IMR-90 (cell line): Measurements from ENCODE around the gene NECTIN2. TPM values are rescaled to one million over a fixed set of nuclear protein-coding genes. Genes with fewer than 3 reads are reported as not detected.

Experiments
- ATAC-seq: fragments of 200-7000 bp; cut with Tn5 transposase; 2 replicates; pipeline ENCODE4 v1.9.1; 2020; ENCODE audit warnings: low read depth, mild to moderate bottlenecking, moderate library complexity
- BruUV-seq: library from RNA; stranded (reverse); fragments of 400-500 nt; replicated peaks from 2 replicates; lab custom pipeline; 2021; lab: Mats Ljungman, UMichigan
- CTCF ChIA-PET: fragments of 300-600 bp; formaldehyde crosslinking; extraction: SDS; loops from one replicate; lab custom pipeline; 2021; ENCODE audit warnings: antibody characterized with exemption; lab: Yijun Ruan, JAX
- POLR2A ChIA-PET: fragments of 300-600 bp; sonication (Branson Sonifier 250); formaldehyde crosslinking; loops from one replicate; lab custom pipeline; 2022; ENCODE audit warnings: antibody characterized with exemption; ENCODE audit not compliant: unreplicated experiment; lab: Charles Lee
- DNase-seq: peaks from one replicate; pipeline ENCODE4 v3.0.0; 2013
- H2AFZ ChIP-seq: replicated peaks from 2 replicates; pipeline ENCODE3; 2013; ENCODE audit warnings: low read length, mild to moderate bottlenecking; ENCODE audit not compliant: poor library complexity
- H2AK5ac ChIP-seq: 2 replicates; pipeline ENCODE4 v1.6.1; 2013; ENCODE audit warnings: low read depth, low read length, inconsistent platforms
- H2AK9ac ChIP-seq: replicated peaks from 2 replicates; pipeline ENCODE3; 2013; ENCODE audit warnings: mild to moderate bottlenecking, low read depth, low read length, moderate library complexity; ENCODE audit not compliant: poor library complexity
- H2BK120ac ChIP-seq: 2 replicates; pipeline ENCODE4 v1.6.1; 2013; ENCODE audit warnings: low read depth, low read length, inconsistent platforms
- H2BK15ac ChIP-seq: 3 replicates; pipeline ENCODE4 v1.6.1; 2013; ENCODE audit warnings: low read depth, low read length, inconsistent platforms
- H2BK20ac ChIP-seq: 2 replicates; pipeline ENCODE4 v1.6.1; 2013; ENCODE audit warnings: low read depth, mild to moderate bottlenecking, inconsistent platforms, low read length, moderate library complexity
- H2BK5ac ChIP-seq: 2 replicates; pipeline ENCODE4 v1.6.1; 2013; ENCODE audit warnings: mild to moderate bottlenecking, low read depth, low read length, inconsistent platforms; ENCODE audit not compliant: poor library complexity, severe bottlenecking
- H3K14ac ChIP-seq: replicated peaks from 2 replicates; pipeline ENCODE4 v1.6.1; 2013; ENCODE audit warnings: low read depth, low read length, inconsistent platforms
- H3K18ac ChIP-seq: 2 replicates; pipeline ENCODE4 v1.6.1; 2013; ENCODE audit warnings: low read depth, low read length, control low read depth
- H3K23ac ChIP-seq: 2 replicates; pipeline ENCODE4 v1.6.1; 2013; ENCODE audit warnings: low read depth, low read length, inconsistent platforms
- H3K27ac ChIP-seq: 2 replicates; pipeline ENCODE4 v1.5.1; 2013; ENCODE audit warnings: mild to moderate bottlenecking, control low read depth, low read length; ENCODE audit not compliant: insufficient read depth
- H3K27me3 ChIP-seq: 2 replicates; pipeline ENCODE4 v1.6.1; 2013; ENCODE audit warnings: low read length; ENCODE audit not compliant: control insufficient read depth, insufficient read depth
- H3K36me3 ChIP-seq: 2 replicates; pipeline ENCODE4 v1.6.1; 2013; ENCODE audit warnings: low read length, mixed read lengths; ENCODE audit not compliant: control insufficient read depth, insufficient read depth
- H3K4ac ChIP-seq: 2 replicates; pipeline ENCODE4 v1.6.1; 2013; ENCODE audit warnings: low read depth, low read length, inconsistent platforms
- H3K4me1 ChIP-seq: 2 replicates; pipeline ENCODE4 v1.6.1; 2013; ENCODE audit warnings: low read length, mixed read lengths; ENCODE audit not compliant: control insufficient read depth, insufficient read depth
- H3K4me2 ChIP-seq: 2 replicates; pipeline ENCODE4 v1.6.1; 2013; ENCODE audit warnings: low read depth, mild to moderate bottlenecking, control low read depth, low read length, moderate library complexity
- H3K4me3 ChIP-seq: 2 replicates; pipeline ENCODE4 v1.5.1; 2013; ENCODE audit warnings: low read depth, mild to moderate bottlenecking, control low read depth, low read length, moderate library complexity; ENCODE audit not compliant: insufficient read depth
- H3K56ac ChIP-seq: 2 replicates; pipeline ENCODE4 v1.6.1; 2013; ENCODE audit warnings: low read length, inconsistent platforms; ENCODE audit not compliant: insufficient read depth; ENCODE audit errors: extremely low read depth
- H3K79me1 ChIP-seq, 2 experiments: 2 replicates each; pipeline ENCODE4 v1.6.1; 2013; ENCODE audit warnings: low read length in 2 of 2, inconsistent platforms in 1 of 2, low read depth in 1 of 2
- H3K9ac ChIP-seq: 2 replicates; pipeline ENCODE4 v1.6.1; 2013; ENCODE audit warnings: low read depth, low read length, control low read depth
- H3K9me1 ChIP-seq: 2 replicates; pipeline ENCODE4 v1.6.1; 2013; ENCODE audit warnings: low read length, inconsistent platforms; ENCODE audit not compliant: insufficient read depth
- H3K9me3 ChIP-seq: 2 replicates; pipeline ENCODE4 v1.6.1; 2013; ENCODE audit warnings: low read length; ENCODE audit not compliant: control insufficient read depth, insufficient read depth
- H4K20me1 ChIP-seq: 2 replicates; pipeline ENCODE4 v1.6.1; 2013; ENCODE audit warnings: low read length, inconsistent platforms; ENCODE audit not compliant: insufficient read depth
- H4K5ac ChIP-seq: 2 replicates; pipeline ENCODE4 v1.6.1; 2013; ENCODE audit warnings: mild to moderate bottlenecking, low read depth, low read length, control low read depth
- H4K8ac ChIP-seq, 2 experiments: 2 replicates each; pipeline ENCODE4 v1.6.1; 2013; ENCODE audit warnings: low read depth in 2 of 2, low read length in 2 of 2, control low read depth in 1 of 2, inconsistent platforms in 1 of 2
- H4K91ac ChIP-seq: 2 replicates; pipeline ENCODE4 v1.6.1; 2013; ENCODE audit warnings: low read depth, low read length, inconsistent platforms; ENCODE audit not compliant: insufficient read depth
- BHLHE40 ChIP-seq: fragments of 150-350 bp; IDR thresholded peaks from 2 replicates; pipeline ENCODE4 v1.6.1; 2016; ENCODE audit warnings: mild to moderate bottlenecking, low read depth, low read length
- CEBPB ChIP-seq: IDR thresholded peaks from 2 replicates; pipeline ENCODE4 v1.6.1; 2012; ENCODE audit warnings: low read depth, low read length, improper control_type of control experiment
- FOS ChIP-seq: fragments of 150-350 bp; IDR thresholded peaks from 2 replicates; pipeline ENCODE4 v1.6.1; 2016; ENCODE audit warnings: low read depth, low read length
- MAFK ChIP-seq: IDR thresholded peaks from 2 replicates; pipeline ENCODE4 v1.6.1; 2012; ENCODE audit warnings: low read depth, low read length, improper control_type of control experiment
- MAZ ChIP-seq: IDR thresholded peaks from 2 replicates; pipeline ENCODE4 v1.6.1; 2012; ENCODE audit warnings: low read depth, mild to moderate bottlenecking, low read length, improper control_type of control experiment, moderate library complexity, borderline replicate concordance
- MXI1 ChIP-seq: IDR thresholded peaks from 2 replicates; pipeline ENCODE4 v1.6.1; 2012; ENCODE audit warnings: low read depth, mild to moderate bottlenecking, low read length, moderate library complexity, borderline replicate concordance
- POLR2A ChIP-seq: IDR thresholded peaks from 2 replicates; pipeline ENCODE4 v1.6.1; 2012; ENCODE audit warnings: mild to moderate bottlenecking, low read depth, low read length
- RAD21 ChIP-seq: IDR thresholded peaks from 2 replicates; pipeline ENCODE4 v1.6.1; 2012; ENCODE audit warnings: low read length, improper control_type of control experiment
- RFX5 ChIP-seq: IDR thresholded peaks from 2 replicates; pipeline ENCODE4 v1.8.0; 2012; ENCODE audit warnings: low read depth, mild to moderate bottlenecking, low read length, moderate library complexity
- SMC3 ChIP-seq: fragments of 150-350 bp; IDR thresholded peaks from 2 replicates; pipeline ENCODE4 v1.6.1; 2016; ENCODE audit warnings: low read depth, mild to moderate bottlenecking, antibody characterized with exemption, low read length, moderate library complexity
- WGBS, 2 experiments: methylation state at CpG; one replicate each; pipeline versions ENCODE4 v1.1.5 to v1.1.7; 2013; ENCODE audit warnings: missing lambda C conversion rate in 2 of 2; ENCODE audit not compliant: insufficient read length in 1 of 2; ENCODE audit errors: extremely low coverage in 2 of 2; 5-methylcytosine and 5-hydroxymethylcytosine counted together
- dilution Hi-C: fragments of 300-500 bp; cut with HindIII; formaldehyde crosslinking; loops from one replicate; pipeline ENCODE4 v1.14.3; 2018; ENCODE audit warnings: low sequenced_read_pairs; ENCODE audit not compliant: unreplicated experiment
- in situ Hi-C: fragments of 300-500 bp; cut with MboI; formaldehyde crosslinking; loops from 3 replicates; pipeline ENCODE4 v1.14.3; 2019; ENCODE audit warnings: low sequenced_read_pairs, inconsistent platforms, mixed read lengths
- intact Hi-C: fragments of 100-400 bp; cut with micrococcal nuclease; formaldehyde crosslinking; loops from 2 replicates; pipeline ENCODE4 v1.10.0; 2022
- polyA plus RNA-seq, 3 experiments: library from polyadenylated mRNA; depleted of rRNA; stranded (reverse); fragments of >200 nt; gene quantifications; 2 replicates each; pipeline ENCODE4 v1.2.3, GENCODE V29; 2012; ENCODE audit warnings: low replicate concordance in 1 of 3
- total RNA-seq: library from RNA; depleted of rRNA; stranded (reverse); fragments of >200 nt; gene quantifications from 2 replicates; pipeline ENCODE4 v1.2.3, GENCODE V29; 2012
- TF ChIP-seq, protein P1 (sequence below): fragments of 150-350 bp; IDR thresholded peaks from 2 replicates; pipeline ENCODE4 v1.6.1; 2016; ENCODE audit warnings: low read depth, mild to moderate bottlenecking, low read length, moderate library complexity, borderline replicate concordance

NECTIN2 gene
- total and polyA plus RNA-seq, 2 of the 4 experiments (the other 2 are of a cell fraction), result 77.8 to 170 TPM

- Histone ChIP-seq H3K79me1 (peaks cover 30 to 84% of the 10 kb centered on the region in 2 experiments), H3K14ac (no peak overlapping the region), H3K9ac (no peak overlapping the region), H2BK20ac (no peak overlapping the region), H3K23ac (no peak overlapping the region), H3K27me3 (no peaks in the 10 kb centered on the region), H3K56ac (no peak overlapping the region), H4K91ac (no peak overlapping the region), H3K4ac (no peak overlapping the region), H3K9me3 (no peaks in the 10 kb centered on the region), H4K8ac (no peak overlapping the region), H3K9me1 (peaks cover 8% of the 10 kb centered on the region; the same call in 1 of the 2 replicates), H3K27ac (no peak overlapping the region), H3K36me3 (peaks cover 76% of the 10 kb centered on the region), H3K4me3 (no peak overlapping the region), H3K18ac (no peak overlapping the region), H2BK120ac (no peak overlapping the region), H2AK5ac (no peak overlapping the region), H3K4me1 (peaks cover 2% of the 10 kb centered on the region; the same call in 1 of the 2 replicates), H2AK9ac (no peak overlapping the region), H2BK5ac (no peak overlapping the region), H2AFZ (no peak overlapping the region), H3K4me2 (no peak overlapping the region), H4K20me1 (peaks cover 32% of the 10 kb centered on the region), H4K5ac (no peak overlapping the region), H2BK15ac (no peak overlapping the region)
- intact Hi-C loops (no loop called here), dilution Hi-C loops (no loop called here), in situ Hi-C loops (no loop called here)
- no peak for TF ChIP-seq FOS
- no peak for TF ChIP-seq RAD21
- TF ChIP-seq, protein P1, sequence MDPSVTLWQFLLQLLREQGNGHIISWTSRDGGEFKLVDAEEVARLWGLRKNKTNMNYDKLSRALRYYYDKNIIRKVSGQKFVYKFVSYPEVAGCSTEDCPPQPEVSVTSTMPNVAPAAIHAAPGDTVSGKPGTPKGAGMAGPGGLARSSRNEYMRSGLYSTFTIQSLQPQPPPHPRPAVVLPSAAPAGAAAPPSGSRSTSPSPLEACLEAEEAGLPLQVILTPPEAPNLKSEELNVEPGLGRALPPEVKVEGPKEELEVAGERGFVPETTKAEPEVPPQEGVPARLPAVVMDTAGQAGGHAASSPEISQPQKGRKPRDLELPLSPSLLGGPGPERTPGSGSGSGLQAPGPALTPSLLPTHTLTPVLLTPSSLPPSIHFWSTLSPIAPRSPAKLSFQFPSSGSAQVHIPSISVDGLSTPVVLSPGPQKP, result no peak
- no peak for TF ChIP-seq BHLHE40
- no peak for TF ChIP-seq SMC3
- TF ChIP-seq CEBPB, result no peak
- no peak for TF ChIP-seq RFX5
- TF ChIP-seq MAZ, result no peak
- TF ChIP-seq POLR2A, result no peak
- no peak for TF ChIP-seq MAFK
- TF ChIP-seq MXI1, result no peak
- DNase-seq (no peak), ATAC-seq (no peak)
- BruUV-seq, result no TSS peak
- ChIA-PET CTCF (no interaction called here), POLR2A (no interaction called here)
- 14% methylated on average over 1 of the region's 4 CpGs; no CpG with 5 or more reads in 1 of the 2 experiments for WGBS, 2 experiments
Observed at GRCh38 chr19:44872661-44873060, 26.6 kb downstream of the NECTIN2 start.
